Heart left ventricle (tissue), 16 donors: ENCODE data around the gene APLF. TPM values are rescaled to one million over a fixed set of nuclear protein-coding genes. Genes with fewer than 3 reads are reported as not detected.

Experiments used
- ATAC-seq, 4 donors: fragments of 200-7000 bp; cut with Tn5 transposase; one replicate each; pipeline ENCODE4 v1.9.1; 2020 to 2022; ENCODE audit warnings: moderate library complexity in 4 of 4, mild to moderate bottlenecking in 3 of 4, moderate number of reproducible peaks in 1 of 4
- DNase-seq, 5 donors: peaks; one replicate each; pipeline ENCODE4 v3.0.0-alpha.2; 2020
- H3K27ac ChIP-seq, 12 donors: fragments of 200-600 bp; sonication (generic) in 4 of 12; one replicate each; pipeline versions ENCODE4 v1.5.0 to v1.8.0; 2016 to 2022; ENCODE audit warnings: mild to moderate bottlenecking in 2 of 12
- H3K27me3 ChIP-seq, 9 donors: fragments of 200-600 bp; sonication (generic) in 2 of 9; one replicate each; pipeline versions ENCODE4 v1.5.1 to v1.8.0; 2016 to 2022; ENCODE audit warnings: mild to moderate bottlenecking in 3 of 9
- H3K36me3 ChIP-seq, 9 donors: fragments of 200-600 bp; sonication (generic) in 2 of 9; one replicate each; pipeline versions ENCODE4 v1.5.0 to v1.8.0; 2018 to 2022; ENCODE audit warnings: mild to moderate bottlenecking in 2 of 9
- H3K4me1 ChIP-seq, 12 donors: fragments of 200-600 bp; sonication (generic) in 4 of 12; one replicate each; pipeline versions ENCODE4 v1.5.0 to v1.8.0; 2016 to 2022; ENCODE audit warnings: mild to moderate bottlenecking in 3 of 12
- H3K4me3 ChIP-seq, 12 donors: fragments of 200-600 bp; sonication (generic) in 4 of 12; one replicate each; pipeline versions ENCODE4 v1.5.0 to v1.8.0; 2017 to 2022; ENCODE audit warnings: mild to moderate bottlenecking in 9 of 12, moderate library complexity in 4 of 12
- H3K9me3 ChIP-seq, 12 donors: fragments of 200-600 bp; sonication (generic) in 4 of 12; one replicate each; pipeline versions ENCODE4 v1.5.0 to v1.8.0; 2016 to 2022; ENCODE audit warnings: mild to moderate bottlenecking in 1 of 12
- POLR2A ChIP-seq, 2 donors: fragments of 450-650 bp; IDR thresholded peaks; one replicate each; pipeline ENCODE4 v1.6.1; 2017; ENCODE audit warnings: antibody characterized with exemption in 2 of 2, mild to moderate bottlenecking in 2 of 2, moderate library complexity in 2 of 2
- WGBS, 4 donors: extraction: QIAGEN DNeasy Blood & Tissue Kit in 2 of 4; methylation state at CpG; one replicate each; pipeline versions ENCODE4 v1.1.5 to v1.1.7; 2013 to 2018; 5-methylcytosine and 5-hydroxymethylcytosine counted together
- intact Hi-C, 10 donors: fragments of 100-400 bp; cut with DNase I; formaldehyde crosslinking; loops; one replicate each; pipeline versions ENCODE4 v1.11.1 to v1.14.2; 2022
- polyA plus RNA-seq, 2 donors: library from polyadenylated mRNA; stranded (reverse); fragments of 200-250 nt; gene quantifications; one replicate each; pipeline ENCODE4 v1.2.3, GENCODE V29; 2013
- total RNA-seq, 9 donors: library from RNA; depleted of rRNA in 2 of 9; stranded (reverse); fragments of >200 nt in 2 of 9; fragmentation: NEBNext Ultra II Directional in 3 of 9; extraction: Animal tissue kit (Norgen Biotek cat#: 25700) in 3 of 9; gene quantifications; one replicate each; pipeline versions ENCODE4 v1.1.0 to v1.2.4, GENCODE V29; 2016 to 2023
- TF ChIP-seq, protein P1 (sequence below), 12 donors: fragments of 200-600 bp; sonication (generic) in 4 of 12; IDR thresholded peaks; one replicate each; pipeline versions ENCODE4 v1.5.0 to v1.8.0; 2018 to 2022; ENCODE audit warnings: antibody characterized with exemption in 12 of 12, mild to moderate bottlenecking in 5 of 12
- donor health status: ischemic (EF 13 %, LVEDD 7.1; RV severe dilation, severe dysfunction).
- donor health status: healthy with polysubstance abuse.
- donor health status: DM: no; HTN: yes; CAD: no.
- donor health status: DM: no; HTN: no; CAD: no.
- donor health status: ischemic (EF 25% LVEDD 6.9; RV normal size, moderate dysfunction).
- donor health status: ischemic (EF 25% LVEDD 5.7; RV mildly dilated, moderate dysfunction).
- donor health status: healthy.
- donor health status: DM: yes; HTN: yes; CAD: no.
- donor health status: ischemic (EF 35%, LVEDD 5.7; RV mildly dilated, moderate dysfunction).
- donor health status: nonischemic (EF 11% LVEDD 7.7; RV severe dilation, severe dysfunction).
- donor health status: DM: yes; HTN: yes; CAD: no.
- donor health status: PGD.
- donor health status: ischemic (EF 29% LVEDD 5.4; RV normal size, mild dysfunction).
- donor health status: nonischemic (EF 23%, LVEDD 6.1; RV moderate dilation, normal function).

The APLF gene
- total and polyA plus RNA-seq, 11 donors = 0.64 to 7.9 (median 4.3) TPM

DNA sequence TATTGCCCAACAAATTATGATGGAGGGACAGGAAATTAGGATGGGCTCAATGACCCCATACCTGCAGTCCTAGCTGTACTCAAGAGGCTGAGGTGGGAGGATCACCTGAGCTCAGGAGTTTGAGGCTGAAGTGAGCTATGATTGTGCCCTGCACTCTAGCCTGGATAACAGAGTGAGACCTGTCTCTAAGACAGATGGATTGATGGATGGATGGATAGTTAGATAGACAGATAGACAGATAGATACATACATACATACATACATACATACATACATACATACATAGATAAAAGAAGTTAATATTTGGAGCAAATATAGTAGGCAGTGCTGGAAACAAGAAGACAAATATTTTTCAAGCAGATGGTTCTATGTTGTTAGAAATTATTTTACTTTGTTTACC, 97.9 kb downstream of the APLF start:
- no peak for ATAC-seq
- H3K9me3 ChIP-seq = no peaks in the 10 kb centered on the region
- no peak overlapping the region for H3K27ac ChIP-seq
- TF ChIP-seq, protein P1, sequence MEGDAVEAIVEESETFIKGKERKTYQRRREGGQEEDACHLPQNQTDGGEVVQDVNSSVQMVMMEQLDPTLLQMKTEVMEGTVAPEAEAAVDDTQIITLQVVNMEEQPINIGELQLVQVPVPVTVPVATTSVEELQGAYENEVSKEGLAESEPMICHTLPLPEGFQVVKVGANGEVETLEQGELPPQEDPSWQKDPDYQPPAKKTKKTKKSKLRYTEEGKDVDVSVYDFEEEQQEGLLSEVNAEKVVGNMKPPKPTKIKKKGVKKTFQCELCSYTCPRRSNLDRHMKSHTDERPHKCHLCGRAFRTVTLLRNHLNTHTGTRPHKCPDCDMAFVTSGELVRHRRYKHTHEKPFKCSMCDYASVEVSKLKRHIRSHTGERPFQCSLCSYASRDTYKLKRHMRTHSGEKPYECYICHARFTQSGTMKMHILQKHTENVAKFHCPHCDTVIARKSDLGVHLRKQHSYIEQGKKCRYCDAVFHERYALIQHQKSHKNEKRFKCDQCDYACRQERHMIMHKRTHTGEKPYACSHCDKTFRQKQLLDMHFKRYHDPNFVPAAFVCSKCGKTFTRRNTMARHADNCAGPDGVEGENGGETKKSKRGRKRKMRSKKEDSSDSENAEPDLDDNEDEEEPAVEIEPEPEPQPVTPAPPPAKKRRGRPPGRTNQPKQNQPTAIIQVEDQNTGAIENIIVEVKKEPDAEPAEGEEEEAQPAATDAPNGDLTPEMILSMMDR (IDR thresholded peaks at IDR 0.05) = no peak
- no peak for TF ChIP-seq POLR2A (IDR thresholded peaks at IDR 0.05)
- H3K27me3 ChIP-seq = no peaks in the 10 kb centered on the region
- no peaks in the 10 kb centered on the region for H3K36me3 ChIP-seq
- intact Hi-C loops = no loop called here
- H3K4me1 ChIP-seq = no peaks in the 10 kb centered on the region
- no peak for DNase-seq
- no peak overlapping the region for H3K4me3 ChIP-seq

DNA sequence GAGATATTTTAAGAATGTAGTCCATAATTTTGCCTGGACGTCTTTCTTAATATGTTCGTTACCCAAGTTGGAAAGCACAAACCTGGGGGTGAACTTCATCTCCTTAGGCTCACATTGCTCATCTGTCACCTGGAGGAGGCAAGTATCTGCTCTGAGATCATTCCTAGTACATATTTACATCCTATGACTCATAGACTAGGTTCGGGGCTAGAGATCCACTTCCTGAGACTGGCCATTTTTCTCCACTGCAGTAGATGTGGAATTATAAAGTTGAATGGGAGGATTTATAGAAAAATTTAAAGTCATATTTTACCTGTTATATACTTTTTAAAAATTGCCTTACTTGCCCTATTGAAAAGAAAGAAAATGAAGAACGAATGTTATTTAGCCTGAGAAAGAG, 98.5 kb downstream of the APLF start:
- H3K4me3 ChIP-seq = no peak overlapping the region
- 78 to 84% (median 79%) methylated on average over 4 of the region's 4 CpGs for WGBS, 4 donors
- ATAC-seq = no peak

DNA sequence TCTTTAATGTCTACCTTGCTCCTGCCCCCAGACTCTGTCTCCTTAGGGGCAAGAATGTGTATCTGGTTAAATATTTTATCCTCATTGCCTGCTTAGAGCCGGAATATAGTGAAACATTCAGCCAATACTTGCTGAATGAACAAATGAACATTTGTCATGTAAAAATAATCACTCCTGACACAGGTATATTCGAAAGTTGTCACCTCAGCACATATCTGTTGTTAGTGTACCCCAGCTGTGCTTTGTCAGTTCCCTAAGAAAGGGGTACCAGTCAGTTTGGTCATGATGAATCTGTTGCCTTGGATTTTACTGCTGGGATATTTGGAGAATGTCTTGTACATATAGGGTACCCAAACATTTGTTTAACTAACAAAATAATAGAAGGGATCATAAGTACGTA, 99.0 kb downstream of the APLF start:
- no peak for TF ChIP-seq POLR2A (IDR thresholded peaks at IDR 0.05)
- TF ChIP-seq, protein P1 (IDR thresholded peaks at IDR 0.05) = no peak
- DNase-seq = no peak
- no peak for ATAC-seq

More for the DNA sequence above, 98.5 kb downstream of the APLF start:
- intact Hi-C loops = no loop called here
- Histone ChIP-seq H3K36me3 (no peaks in the 10 kb centered on the region), H3K4me1 (no peaks in the 10 kb centered on the region), H3K27ac (no peak overlapping the region), H3K9me3 (peaks cover 0 to 2% (median 0%) of the 10 kb centered on the region in 12 donors), H3K27me3 (no peaks in the 10 kb centered on the region)
- TF ChIP-seq, protein P1 (IDR thresholded peaks at IDR 0.05) = no peak
- TF ChIP-seq POLR2A (IDR thresholded peaks at IDR 0.05) = no peak
- no peak for DNase-seq

DNA sequence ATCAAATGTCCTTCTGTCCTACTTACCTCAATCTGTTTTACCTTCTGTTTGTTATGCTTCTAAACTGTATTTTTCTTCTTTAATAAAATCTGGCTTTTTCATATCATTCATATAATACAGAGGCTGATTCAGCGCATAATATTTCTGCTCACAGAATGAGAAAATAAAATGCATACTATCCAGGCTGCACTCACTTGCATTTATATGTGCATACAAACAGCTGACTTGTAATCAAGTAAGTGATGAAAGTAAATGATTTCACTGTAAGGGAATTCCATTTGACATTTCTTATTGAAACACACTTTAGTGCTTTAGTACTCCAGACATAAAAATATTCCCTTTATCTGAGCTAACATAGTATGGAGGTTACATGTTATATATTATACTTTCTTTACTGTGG, 100.7 kb downstream of the APLF start:
- no peak overlapping the region for H3K4me3 ChIP-seq
- ATAC-seq (no peak), DNase-seq (no peak)
- H3K9me3 ChIP-seq = peaks cover 0 to 2% (median 0%) of the 10 kb centered on the region in 12 donors
- H3K27me3 ChIP-seq = no peaks in the 10 kb centered on the region
- no peak overlapping the region for H3K27ac ChIP-seq
- WGBS, 4 donors = 80 to 94% (median 89%) methylated on average over 1 of the region's 1 CpG
- H3K36me3 ChIP-seq = no peaks in the 10 kb centered on the region
- no peaks in the 10 kb centered on the region for H3K4me1 ChIP-seq
- intact Hi-C loops = no loop called here
- TF ChIP-seq POLR2A (IDR thresholded peaks at IDR 0.05) = no peak
- TF ChIP-seq, protein P1 (IDR thresholded peaks at IDR 0.05) = no peak

More for the DNA sequence above, 99.0 kb downstream of the APLF start:
- H3K27me3 ChIP-seq = no peaks in the 10 kb centered on the region
- 91 to 96% (median 93%) methylated on average over 3 of the region's 3 CpGs for WGBS, 4 donors
- H3K4me3 ChIP-seq = no peak overlapping the region
- H3K27ac ChIP-seq = no peak overlapping the region
- no peaks in the 10 kb centered on the region for H3K36me3 ChIP-seq
- intact Hi-C loops = no loop called here
- H3K9me3 ChIP-seq = peaks cover 0 to 2% (median 0%) of the 10 kb centered on the region in 12 donors
- H3K4me1 ChIP-seq = no peaks in the 10 kb centered on the region
